GM12873 (cell line): ENCODE data around the gene THAP2.

Experiments
- TF ChIP-seq, protein P1 (sequence below): IDR thresholded peaks from 2 replicates; pipeline ENCODE4 v1.5.1; 2012; ENCODE audit warnings: low read depth, mild to moderate bottlenecking, moderate library complexity, low read length, control low read depth; ENCODE audit not compliant: insufficient read depth; ENCODE audit errors: missing control alignments

THAP2 gene

DNA sequence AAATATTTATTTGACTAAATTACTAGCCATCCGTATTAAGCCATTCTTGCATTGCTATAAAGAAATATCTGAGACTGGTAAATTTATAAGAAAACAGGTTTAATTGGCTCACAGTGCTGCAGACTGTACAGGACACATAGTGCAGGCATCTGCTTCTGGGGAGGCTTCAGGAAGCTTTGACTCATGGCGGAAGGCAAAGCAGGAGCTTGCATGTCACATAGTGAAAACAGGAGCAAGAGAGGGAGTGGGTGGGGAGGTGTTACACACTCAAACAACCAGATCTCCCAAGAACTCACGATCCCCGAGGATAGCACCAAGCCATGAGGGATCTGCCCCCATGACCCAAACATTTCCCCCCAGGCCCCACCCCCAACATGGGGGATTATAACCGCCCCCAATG lies 63.9 kb downstream of the THAP2 start:
- TF ChIP-seq, protein P1, sequence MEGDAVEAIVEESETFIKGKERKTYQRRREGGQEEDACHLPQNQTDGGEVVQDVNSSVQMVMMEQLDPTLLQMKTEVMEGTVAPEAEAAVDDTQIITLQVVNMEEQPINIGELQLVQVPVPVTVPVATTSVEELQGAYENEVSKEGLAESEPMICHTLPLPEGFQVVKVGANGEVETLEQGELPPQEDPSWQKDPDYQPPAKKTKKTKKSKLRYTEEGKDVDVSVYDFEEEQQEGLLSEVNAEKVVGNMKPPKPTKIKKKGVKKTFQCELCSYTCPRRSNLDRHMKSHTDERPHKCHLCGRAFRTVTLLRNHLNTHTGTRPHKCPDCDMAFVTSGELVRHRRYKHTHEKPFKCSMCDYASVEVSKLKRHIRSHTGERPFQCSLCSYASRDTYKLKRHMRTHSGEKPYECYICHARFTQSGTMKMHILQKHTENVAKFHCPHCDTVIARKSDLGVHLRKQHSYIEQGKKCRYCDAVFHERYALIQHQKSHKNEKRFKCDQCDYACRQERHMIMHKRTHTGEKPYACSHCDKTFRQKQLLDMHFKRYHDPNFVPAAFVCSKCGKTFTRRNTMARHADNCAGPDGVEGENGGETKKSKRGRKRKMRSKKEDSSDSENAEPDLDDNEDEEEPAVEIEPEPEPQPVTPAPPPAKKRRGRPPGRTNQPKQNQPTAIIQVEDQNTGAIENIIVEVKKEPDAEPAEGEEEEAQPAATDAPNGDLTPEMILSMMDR: no peak
